AG04450 (cell line): ENCODE data around the gene ASB3. TPM values are rescaled to one million over a fixed set of nuclear protein-coding genes. Genes with fewer than 3 reads are reported as not detected.
A peak's percentile ranks its signal among the peaks of the same experiment; 100 is the strongest.

ENCODE experiments used
- CTCF ChIA-PET: fragments of 300-600, 350-600 bp; formaldehyde crosslinking; extraction: SDS; loops from one replicate; lab custom pipeline; 2022; ENCODE audit warnings: antibody characterized with exemption, inconsistent platforms; lab: Charles Lee
- POLR2A ChIA-PET: fragments of 350-600 bp; formaldehyde crosslinking; extraction: SDS; loops from one replicate; lab custom pipeline; 2021; ENCODE audit warnings: antibody characterized with exemption, inconsistent platforms; lab: Yijun Ruan, JAX
- DNase-seq: peaks from one replicate; pipeline ENCODE4 v3.0.0-alpha.2; 2011; ENCODE audit warnings: low read depth, low spot score
- H3K27ac ChIP-seq: one replicate; pipeline ENCODE4 v1.5.1; 2012; ENCODE audit warnings: low read depth, low read length, control low read depth
- H3K27me3 ChIP-seq: one replicate; pipeline ENCODE4 v1.6.0; 2012; ENCODE audit warnings: low read length; ENCODE audit not compliant: control insufficient read depth, insufficient read depth
- H3K4me3 ChIP-seq: 2 replicates; pipeline ENCODE4 v1.5.1; 2011; ENCODE audit warnings: mild to moderate bottlenecking, low read depth, low read length, control low read depth
- H3K9me3 ChIP-seq: 2 replicates; pipeline ENCODE4 v1.5.1; 2012; ENCODE audit warnings: low read length; ENCODE audit not compliant: control insufficient read depth, insufficient read depth
- CTCF ChIP-seq: IDR thresholded peaks from 2 replicates; pipeline ENCODE4 v1.5.1; 2011; ENCODE audit warnings: low read depth, low read length, control low read depth, inconsistent platforms
- polyA plus RNA-seq: library from polyadenylated mRNA; depleted of rRNA; stranded (reverse); fragments of >200 nt; gene quantifications from 2 replicates; pipeline ENCODE4 v1.2.3, GENCODE V29; 2011

Gene ASB3
- polyA plus RNA-seq, 1 experiment: 38.0 TPM

- ChIA-PET CTCF (no interaction called here), POLR2A (no interaction called here)
- Histone ChIP-seq H3K27me3 (no peaks in the 10 kb centered on the region), H3K9me3 (no peaks in the 10 kb centered on the region), H3K27ac (no peak overlapping the region), H3K4me3 (no peak overlapping the region)
- DNase-seq: no peak
- no peak for TF ChIP-seq CTCF
Observed at GRCh38 chr2:53802617-53803151, 15.9 kb upstream of the ASB3 start.

- H3K27ac ChIP-seq: no peak overlapping the region
- POLR2A ChIA-PET: no interaction called here
- no peaks in the 10 kb centered on the region for H3K27me3 ChIP-seq
- H3K4me3 ChIP-seq: no peak overlapping the region
- no peak for DNase-seq
- CTCF ChIA-PET: no interaction called here
- H3K9me3 ChIP-seq: no peaks in the 10 kb centered on the region
- TF ChIP-seq CTCF: no peak
Observed at GRCh38 chr2:53801547-53801946, 14.8 kb upstream of the ASB3 start.

- TF ChIP-seq CTCF: no peak
- POLR2A ChIA-PET: no interaction called here
- H3K27me3 ChIP-seq: no peaks in the 10 kb centered on the region
- no peak overlapping the region for H3K4me3 ChIP-seq
- no peak for DNase-seq
- H3K9me3 ChIP-seq: no peaks in the 10 kb centered on the region
- no peak overlapping the region for H3K27ac ChIP-seq
- CTCF ChIA-PET: no interaction called here
Observed at GRCh38 chr2:53793821-53794220, 7.1 kb upstream of the ASB3 start.

GRCh38 chr2:53793261-53793660 lies 6.5 kb upstream of the ASB3 start:
- Histone ChIP-seq H3K27me3 (no peaks in the 10 kb centered on the region), H3K27ac (no peak overlapping the region), H3K4me3 (no peak overlapping the region), H3K9me3 (no peaks in the 10 kb centered on the region)
- ChIA-PET CTCF (no interaction called here), POLR2A (no interaction called here)
- DNase-seq: no peak
- no peak for TF ChIP-seq CTCF

- H3K27ac ChIP-seq: peak overlapping the region; percentile 88
- peak overlapping the region; percentile 63 for H3K4me3 ChIP-seq
- no peak for DNase-seq
- ChIA-PET POLR2A (no interaction called here), CTCF (interaction anchor here (0.5 kb wide), 1 partner anchor 32 kb away, joined by 5 read pairs; no protein-coding TSS in a partner anchor)
- H3K27me3 ChIP-seq: no peaks in the 10 kb centered on the region
- TF ChIP-seq CTCF: no peak
- peaks cover 3% of the 10 kb centered on the region; the same call in 1 of the 2 replicates for H3K9me3 ChIP-seq
Observed at GRCh38 chr2:53787614-53788289, 999 bp upstream of the ASB3 start.
